ENCODE results near the gene LRRFIP2. TPM values are rescaled to one million over a fixed set of nuclear protein-coding genes. Genes with fewer than 3 reads are reported as not detected.

The LRRFIP2 gene
- total and polyA plus RNA-seq, 2 donors (not counting 1 experiment from before 2014, with no cell fraction given): 8.6 to 49.2 TPM

DNA sequence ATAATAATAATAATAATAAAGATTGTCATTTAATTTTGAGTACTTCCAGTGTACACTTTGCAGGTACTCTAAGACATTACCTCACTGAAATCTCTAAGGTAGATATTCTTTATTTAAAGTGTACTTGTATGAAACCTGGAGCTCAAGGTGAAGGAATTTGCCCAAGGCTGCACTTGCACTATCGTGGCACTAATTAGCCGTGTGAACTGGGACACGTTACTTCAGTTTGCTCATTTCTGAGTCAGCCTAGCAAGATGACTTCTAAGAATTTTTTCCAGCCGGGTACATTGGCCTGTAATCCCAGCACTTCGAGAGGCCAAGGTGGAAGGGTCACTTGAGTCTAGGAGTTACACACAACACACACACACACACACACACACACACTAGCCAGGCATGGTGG is 147.5 kb downstream of the LRRFIP2 start:
- no peak overlapping the region for H3K4me3 Mint-ChIP-seq
- Histone ChIP-seq H2AFZ (ENCODE audit: insufficient read depth, low read depth, low read length, poor library complexity, severe bottlenecking) (no peak overlapping the region), H3K27me3 (replicated peaks in 1 of 4; ENCODE audit: control extremely low read depth in 1 of 4, control insufficient read depth in 3 of 4, insufficient read depth in 4 of 4, low read length in 3 of 4) (no peaks in the 10 kb centered on the region), H4K20me1 (ENCODE audit: control insufficient read depth, insufficient read depth, low read length, poor library complexity, severe bottlenecking) (no peaks in the 10 kb centered on the region), H3K79me2 (ENCODE audit: control insufficient read depth, insufficient read depth, low read length) (peaks cover 20% of the 10 kb centered on the region), H3K9ac (ENCODE audit: low read length) (no peak overlapping the region), H3K4me2 (replicated peaks; ENCODE audit: low read depth, low read length, poor library complexity, severe bottlenecking) (no peak overlapping the region), H3K36me3 (replicated peaks in 1 of 2; ENCODE audit: control extremely low read depth in 1 of 2, control insufficient read depth in 1 of 2, extremely low read depth in 1 of 2, insufficient read depth in 2 of 2, low read length in 1 of 2) (peaks cover 4 to 69% of the 10 kb centered on the region in 2 experiments), H3K27ac (ENCODE audit: low read length in 2 of 2) (no peak overlapping the region), H3K9me3 (ENCODE audit: control extremely low read depth in 1 of 3, control insufficient read depth in 2 of 3, insufficient read depth in 1 of 3, low read length in 2 of 3) (no peaks in the 10 kb centered on the region), H3K4me1 (ENCODE audit: control insufficient read depth in 2 of 2, insufficient read depth in 2 of 2, low read length in 2 of 2) (peaks cover 5 to 6% of the 10 kb centered on the region in 2 donors), H3K4me3 (ENCODE audit: control extremely low read depth in 1 of 5, extremely low read depth in 1 of 5, insufficient read depth in 1 of 5, low read depth in 2 of 5, low read length in 4 of 5) (no peak overlapping the region)
- WGBS (ENCODE audit: insufficient coverage): 95% methylated on average over 3 of the region's 5 CpGs
- DNase-seq (no peak), ATAC-seq (ENCODE audit: low read depth) (no peak)
- H3K9me3 Mint-ChIP-seq (ENCODE audit: insufficient read depth): no peaks in the 10 kb centered on the region
- TF ChIP-seq EZH2 (IDR thresholded peaks at IDR 0.05; ENCODE audit: borderline replicate concordance, insufficient read depth, low read depth, low read length, poor library complexity, severe bottlenecking) (no peak), CTCF (IDR thresholded peaks at IDR 0.05) (no peak)
- peaks cover 10% of the 10 kb centered on the region for H3K4me1 Mint-ChIP-seq
- H3K27ac Mint-ChIP-seq: no peak overlapping the region
- ChIA-PET CTCF (interaction anchor here (0.8 kb wide), 1 partner anchor 186 kb away, joined by 3 read pairs; no protein-coding TSS in a partner anchor), POLR2A (no interaction called here)
- intact Hi-C loops (cut with micrococcal nuclease): no loop called here
- H3K27me3 Mint-ChIP-seq: no peaks in the 10 kb centered on the region

GRCh38 chr3:37025561-37026335 is 148.6 kb downstream of the LRRFIP2 start:
- H3K9me3 ChIP-seq (ENCODE audit: control extremely low read depth in 1 of 3, control insufficient read depth in 2 of 3, insufficient read depth in 1 of 3, low read length in 2 of 3): no peaks in the 10 kb centered on the region
- no peak overlapping the region for H3K4me2 ChIP-seq (replicated peaks; ENCODE audit: low read depth, low read length, poor library complexity, severe bottlenecking)
- H3K27ac Mint-ChIP-seq: no peak overlapping the region
- ATAC-seq (ENCODE audit: low read depth) (no peak), DNase-seq (no peak)
- peaks cover 10% of the 10 kb centered on the region for H3K4me1 Mint-ChIP-seq
- H3K9me3 Mint-ChIP-seq (ENCODE audit: insufficient read depth): no peaks in the 10 kb centered on the region
- H3K36me3 ChIP-seq (replicated peaks in 1 of 2; ENCODE audit: control extremely low read depth in 1 of 2, control insufficient read depth in 1 of 2, extremely low read depth in 1 of 2, insufficient read depth in 2 of 2, low read length in 1 of 2): peaks cover 8 to 69% of the 10 kb centered on the region in 2 experiments
- CTCF ChIA-PET: interaction anchor here (0.8 to 1.7 kb wide), 6 partner anchors 20 to 190 kb away, joined by 3 to 5 read pairs (median 4); partner anchors contain the start of genes EPM2AIP1 and MLH1
- no peak overlapping the region for H3K4me3 Mint-ChIP-seq
- H3K27me3 Mint-ChIP-seq: no peaks in the 10 kb centered on the region
- POLR2A ChIA-PET: no interaction called here
- H3K9ac ChIP-seq (ENCODE audit: low read length): no peak overlapping the region
- 100% methylated on average over 3 of the region's 3 CpGs for WGBS (ENCODE audit: insufficient coverage)
- TF ChIP-seq EZH2 (IDR thresholded peaks at IDR 0.05; ENCODE audit: borderline replicate concordance, insufficient read depth, low read depth, low read length, poor library complexity, severe bottlenecking) (no peak), CTCF (IDR thresholded peaks at IDR 0.05) (no peak)
- no peak overlapping the region for H3K27ac ChIP-seq (ENCODE audit: low read length in 2 of 2)
- peaks cover 5 to 6% of the 10 kb centered on the region in 2 donors for H3K4me1 ChIP-seq (ENCODE audit: control insufficient read depth in 2 of 2, insufficient read depth in 2 of 2, low read length in 2 of 2)
- H3K4me3 ChIP-seq (ENCODE audit: control extremely low read depth in 1 of 5, extremely low read depth in 1 of 5, insufficient read depth in 1 of 5, low read depth in 2 of 5, low read length in 4 of 5): no peak overlapping the region
- intact Hi-C loops (cut with micrococcal nuclease): no loop called here
- H2AFZ ChIP-seq (ENCODE audit: insufficient read depth, low read depth, low read length, poor library complexity, severe bottlenecking): no peak overlapping the region
- no peaks in the 10 kb centered on the region for H4K20me1 ChIP-seq (ENCODE audit: control insufficient read depth, insufficient read depth, low read length, poor library complexity, severe bottlenecking)
- no peaks in the 10 kb centered on the region for H3K27me3 ChIP-seq (replicated peaks in 1 of 4; ENCODE audit: control extremely low read depth in 1 of 4, control insufficient read depth in 3 of 4, insufficient read depth in 4 of 4, low read length in 3 of 4)
- peaks cover 20% of the 10 kb centered on the region for H3K79me2 ChIP-seq (ENCODE audit: control insufficient read depth, insufficient read depth, low read length)

All from B cell (primary cell).